NOMO-1 treated with dmso at 0.1 percent for 144 hours (cell line): ENCODE data around the gene HOXB8.

ENCODE experiments used
- DNase-seq: peaks from one replicate; lab custom pipeline; 2025; ENCODE audit not compliant: unreplicated experiment; lab: John Stamatoyannopoulos, UW

HOXB8 gene

DNA sequence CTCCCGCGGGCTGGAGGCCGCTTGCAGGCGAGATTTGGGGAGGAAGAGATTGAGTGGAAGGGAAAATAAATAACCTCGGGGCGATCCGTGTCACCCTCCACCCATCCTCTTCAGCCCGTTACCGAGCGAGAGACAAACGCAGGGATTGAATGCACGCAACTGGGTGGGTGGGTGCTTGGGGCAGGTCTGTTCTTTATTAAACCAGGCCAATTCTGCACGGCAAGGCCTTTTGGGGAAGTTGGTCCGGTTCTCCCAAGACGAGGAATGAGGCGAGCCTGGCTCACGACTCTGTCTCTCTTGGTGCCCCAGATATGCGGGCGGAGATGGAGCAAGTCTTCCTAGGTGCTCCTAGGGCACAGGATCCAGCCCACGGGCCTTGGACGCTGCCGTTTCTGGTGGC is 3.9 kb downstream of the HOXB8 start:
- DNase-seq = no peak

- DNase-seq = no peak
These were observed 4.5 kb downstream of the HOXB8 start, which contains the start of gene HOXB7 for GRCh38 chr17:48610282-48611211. Gene HOXB7 (minus strand): TSS chr17:48611017. CDS start chr17:48610918, 99 bp downstream.

DNA sequence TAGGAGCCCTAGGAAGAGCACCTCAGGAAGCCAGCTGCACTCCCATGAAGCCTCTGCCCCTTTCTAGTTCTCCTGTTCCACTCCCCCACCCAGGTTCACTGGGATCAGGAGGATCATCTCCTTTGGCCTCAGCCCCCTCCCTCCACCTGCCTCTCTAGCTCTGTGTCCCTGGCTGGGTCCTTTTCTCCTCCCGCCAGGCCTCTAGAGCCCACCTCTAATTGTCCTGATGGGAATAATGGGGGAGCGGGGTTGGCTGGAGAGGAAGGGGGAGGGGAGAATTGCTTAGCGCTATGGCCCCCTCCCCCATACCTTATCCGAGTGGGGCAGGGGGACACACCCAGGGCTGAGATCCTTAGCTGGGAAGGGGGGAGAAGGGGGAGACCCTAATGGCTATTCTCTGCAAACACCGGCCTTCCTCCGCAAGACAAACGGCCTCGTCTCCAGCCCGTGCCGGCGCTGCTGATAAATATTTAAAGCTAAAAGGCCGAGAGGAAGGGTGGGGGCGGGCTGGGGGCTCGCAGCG is 5.3 kb downstream of the HOXB8 start:
- DNase-seq = no peak

DNA sequence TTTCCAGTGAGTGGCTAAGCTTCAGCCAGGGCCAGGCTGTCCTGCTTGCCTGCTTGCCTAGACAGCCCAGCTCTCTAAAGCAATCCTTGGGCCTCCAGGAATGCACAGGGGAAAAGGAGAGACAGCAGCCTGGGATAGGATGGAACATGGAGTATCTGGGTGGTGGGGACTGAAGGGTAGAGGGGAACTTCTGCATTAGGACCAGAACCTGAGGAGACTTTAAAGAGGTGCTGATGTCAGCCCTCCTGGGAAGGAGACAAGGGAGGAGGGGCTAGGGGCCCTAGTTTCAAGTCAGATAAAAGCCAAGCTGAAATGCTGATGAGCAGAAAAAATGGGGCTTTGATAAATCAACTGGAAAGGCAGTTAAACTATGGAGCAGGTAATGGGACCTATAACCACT is 6.1 kb downstream of the HOXB8 start:
- DNase-seq = no peak

GRCh38 chr17:48608494-48608834 is 6.6 kb downstream of the HOXB8 start:
- no peak for DNase-seq

DNA sequence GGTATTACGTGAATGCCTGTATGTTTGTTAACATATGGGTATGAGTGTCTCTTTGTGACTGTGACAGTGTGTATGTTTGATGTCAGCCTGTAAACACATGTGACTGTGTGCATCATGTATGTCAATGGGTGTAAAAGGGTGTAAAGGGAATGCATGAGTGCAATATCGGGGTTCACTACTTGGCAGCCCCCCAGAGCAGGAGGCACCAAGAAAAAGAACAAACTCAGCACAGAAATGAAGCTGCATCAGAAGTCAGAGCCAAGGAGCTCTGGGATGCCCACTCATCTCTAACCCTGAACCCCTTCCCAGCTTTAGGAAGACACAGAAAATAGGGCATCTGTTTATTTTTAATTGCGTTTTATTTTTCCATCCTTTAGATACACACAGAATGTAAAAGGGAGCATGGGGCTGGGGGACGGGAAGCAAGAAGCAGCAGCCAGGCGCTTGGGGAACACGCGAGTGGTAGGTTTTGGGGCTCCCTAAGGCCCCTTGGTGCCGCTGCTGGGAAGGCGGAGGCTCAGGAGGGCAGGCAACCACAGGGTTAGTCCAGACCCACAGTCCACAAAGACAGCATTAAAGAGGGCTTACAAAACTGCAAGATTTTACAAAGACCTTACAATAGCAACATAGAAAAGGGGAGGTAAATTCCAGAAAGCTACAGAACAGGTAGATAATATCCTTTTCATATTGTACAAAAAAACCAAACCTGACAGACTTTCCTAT is 8.0 kb downstream of the HOXB8 start:
- DNase-seq = no peak

DNA sequence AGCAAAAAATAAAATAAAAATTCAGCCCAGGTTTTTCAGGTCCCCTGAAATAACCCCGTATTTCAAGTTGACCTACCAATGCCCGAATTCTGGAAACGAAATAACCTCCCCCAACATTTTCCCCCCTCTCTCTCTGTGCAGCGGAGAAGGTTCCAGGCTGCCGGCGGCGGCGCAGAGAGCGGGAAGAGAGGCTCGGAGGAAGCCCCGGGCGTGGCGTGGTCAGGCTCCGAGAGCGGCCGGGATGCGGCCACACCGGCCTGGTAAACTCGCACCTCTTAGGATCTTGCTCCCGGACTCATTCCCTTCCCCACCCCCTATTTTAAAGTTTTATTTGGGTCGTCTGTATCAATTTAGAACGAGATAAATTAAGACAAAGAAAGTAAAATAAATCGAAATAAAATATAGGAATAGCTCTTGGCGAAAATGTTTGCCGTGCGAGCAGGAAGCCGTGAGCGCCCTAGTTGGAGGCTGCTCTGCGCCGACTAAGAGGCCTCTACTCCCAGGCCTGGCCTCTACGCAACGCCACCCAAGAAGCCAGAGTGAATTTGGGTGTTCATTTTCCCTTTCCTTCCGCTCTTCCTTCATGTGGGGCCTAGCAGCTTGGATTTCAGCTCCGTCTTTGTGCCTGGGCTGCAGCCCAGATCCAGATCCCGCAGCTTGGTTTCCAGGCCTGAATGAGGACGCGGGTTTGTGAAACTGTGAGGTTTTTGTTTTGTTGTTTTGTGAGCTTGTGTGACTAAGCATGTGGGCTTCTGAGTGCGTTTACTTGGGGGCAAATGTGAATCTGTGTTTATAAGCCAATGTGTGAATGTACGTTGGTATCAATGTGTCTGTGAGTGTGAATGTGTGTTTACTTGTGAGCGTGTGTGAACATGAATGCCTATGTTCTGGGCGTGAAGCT is 8.9 kb downstream of the HOXB8 start:
- DNase-seq = no peak

GRCh38 chr17:48605409-48605919 is 9.6 kb downstream of the HOXB8 start:
- no peak for DNase-seq

DNA sequence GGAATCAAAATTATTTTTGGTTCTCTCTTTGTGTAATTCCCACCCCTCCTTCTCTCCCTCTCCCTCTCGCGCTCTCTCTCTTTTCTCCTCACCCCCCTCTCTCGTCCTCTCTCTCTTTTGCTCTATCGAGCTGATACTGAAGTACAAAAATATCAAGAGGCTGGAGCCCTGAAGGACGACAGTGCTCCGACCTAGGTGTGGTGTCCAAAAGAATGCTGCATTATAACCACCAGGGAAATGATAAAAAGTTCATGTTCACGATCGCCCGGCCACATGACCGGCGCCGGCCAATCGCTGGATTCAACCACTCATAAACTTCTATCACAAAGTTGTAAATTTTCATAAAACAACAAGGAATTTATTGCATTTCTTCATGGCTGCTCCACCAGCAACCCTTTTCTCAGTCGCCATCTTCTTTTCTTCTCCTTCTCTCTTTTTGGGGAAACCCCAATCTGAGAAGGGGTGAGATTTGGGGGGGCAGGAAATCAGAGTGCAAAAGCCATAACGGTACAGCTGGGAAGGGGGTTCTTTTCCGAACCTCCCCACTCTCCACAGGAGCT is 10.2 kb downstream of the HOXB8 start, which contains the start of gene HOXB6:
HOXB6 (minus strand) TSS at position 217 of the 560 bp plus-strand sequence. CDS start 6,836 bp downstream, outside the sequence.
- no peak for DNase-seq

DNA sequence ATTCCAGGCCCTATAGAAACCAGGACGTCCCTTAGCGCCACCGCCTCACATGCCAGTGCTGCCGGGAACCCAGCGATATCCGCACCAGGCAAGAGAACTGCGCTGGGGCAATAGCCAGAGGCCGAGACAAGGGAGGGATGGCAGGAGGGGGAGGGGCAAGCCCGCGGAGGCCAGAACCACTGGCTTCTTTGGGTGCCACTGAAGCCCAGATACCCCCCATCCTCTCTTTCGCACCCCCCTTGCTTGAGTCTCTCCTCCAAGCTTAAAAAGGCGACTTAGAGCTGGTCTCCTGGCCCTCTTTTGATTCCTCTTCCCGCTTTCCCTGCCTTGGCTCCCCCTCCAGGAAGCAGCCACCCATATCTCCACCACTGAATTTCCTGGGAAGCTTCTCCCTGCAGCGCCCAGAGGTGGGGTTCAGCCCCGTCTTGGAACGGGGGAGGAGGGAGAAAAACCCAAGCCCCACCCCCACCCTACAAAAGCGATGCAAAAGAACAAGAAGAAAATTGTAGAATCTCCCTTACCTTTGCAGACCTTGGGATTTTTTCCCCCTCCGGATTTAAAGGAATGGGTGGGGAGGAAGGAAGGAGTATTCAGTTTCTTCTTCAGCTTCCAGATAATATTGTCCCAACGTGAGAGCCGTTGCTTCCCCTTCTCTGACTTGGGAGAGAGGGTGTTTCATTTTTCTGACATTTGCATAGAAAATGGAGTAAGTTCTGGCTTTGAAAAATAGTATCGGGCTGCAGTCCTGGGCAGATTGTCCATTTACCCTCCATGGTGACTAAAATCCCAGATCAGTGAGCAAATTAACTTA is 10.9 kb downstream of the HOXB8 start:
- DNase-seq = no peak

DNA sequence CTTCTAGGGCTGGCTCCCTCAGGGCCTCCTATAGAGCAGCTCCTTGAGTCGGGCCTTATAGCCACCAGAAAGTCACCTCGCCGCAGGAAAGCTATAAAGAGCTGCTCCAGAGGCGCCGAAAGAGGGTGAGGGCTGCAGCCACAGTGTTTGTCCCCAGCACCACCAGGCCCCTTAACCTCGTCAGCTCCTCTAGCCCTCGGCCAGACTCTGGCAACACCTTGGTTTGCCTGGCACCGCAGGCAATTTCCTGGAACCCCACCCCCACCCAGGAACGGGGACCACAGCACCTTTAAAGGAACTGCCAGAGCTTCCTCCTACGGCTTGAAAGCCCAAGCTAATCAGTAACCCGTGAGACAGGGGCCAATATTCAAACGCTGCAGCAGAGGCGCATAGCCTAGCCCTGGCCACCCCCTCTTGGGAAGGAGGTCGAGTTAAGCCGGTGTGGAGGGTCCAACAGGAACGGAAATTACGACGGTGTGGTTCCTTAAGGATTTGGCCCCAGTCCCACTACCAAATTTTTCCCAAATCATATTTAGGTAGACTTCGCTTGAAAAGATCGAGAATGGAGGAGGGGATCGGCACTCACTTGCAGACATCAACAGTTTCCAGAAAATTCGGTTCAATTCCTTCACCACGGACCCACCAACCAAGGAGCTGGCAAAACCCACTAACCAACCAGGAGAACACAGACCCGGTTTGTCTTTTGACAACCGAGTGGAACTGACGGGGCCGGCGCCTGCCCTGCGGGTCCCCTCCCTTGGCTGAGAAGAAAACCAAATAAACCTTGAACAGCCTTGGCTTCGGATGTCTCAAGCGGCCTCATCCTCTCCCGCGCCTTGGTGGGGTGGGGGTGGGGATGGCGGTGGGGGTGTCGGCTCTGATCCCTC is 13.3 kb downstream of the HOXB8 start:
- no peak for DNase-seq

DNA sequence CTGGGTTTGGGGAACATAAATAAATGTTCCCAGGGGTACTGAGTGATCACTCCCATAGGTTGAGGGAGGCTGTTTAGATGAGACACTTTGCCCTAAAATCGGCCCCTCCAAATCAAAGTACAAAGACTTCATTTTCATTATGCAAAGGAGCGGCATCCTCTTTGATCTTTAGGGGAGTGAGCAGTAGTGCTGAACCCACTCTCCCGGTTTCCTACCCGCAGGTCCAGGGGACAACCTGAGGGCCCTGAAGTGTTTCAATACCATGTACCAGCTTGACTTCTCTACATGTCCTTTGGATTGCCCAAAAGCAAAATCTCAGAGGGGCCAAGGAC is 13.9 kb downstream of the HOXB8 start:
- no peak for DNase-seq

GRCh38 chr17:48600244-48601098 is 14.6 kb downstream of the HOXB8 start:
- DNase-seq = no peak

DNA sequence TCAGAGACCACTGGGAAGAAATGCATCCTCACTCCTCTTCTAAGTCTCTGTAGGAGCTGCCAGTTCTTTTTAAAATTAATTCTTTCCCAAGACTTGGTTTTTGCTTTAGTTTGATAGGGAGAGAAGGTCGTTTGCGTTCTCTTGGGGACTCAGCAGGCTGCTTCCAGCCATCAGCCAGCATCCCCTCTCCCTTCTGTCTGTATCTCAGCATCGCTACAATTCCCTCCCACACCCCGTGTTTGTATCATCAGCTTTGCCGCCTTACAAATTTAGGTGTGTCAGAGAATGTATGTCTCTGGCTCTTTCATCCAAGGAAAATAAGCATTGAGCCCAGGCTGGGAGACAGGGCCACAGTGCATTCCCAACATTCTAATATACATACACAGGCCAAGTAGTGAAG is 15.7 kb downstream of the HOXB8 start:
- DNase-seq = no peak

DNA sequence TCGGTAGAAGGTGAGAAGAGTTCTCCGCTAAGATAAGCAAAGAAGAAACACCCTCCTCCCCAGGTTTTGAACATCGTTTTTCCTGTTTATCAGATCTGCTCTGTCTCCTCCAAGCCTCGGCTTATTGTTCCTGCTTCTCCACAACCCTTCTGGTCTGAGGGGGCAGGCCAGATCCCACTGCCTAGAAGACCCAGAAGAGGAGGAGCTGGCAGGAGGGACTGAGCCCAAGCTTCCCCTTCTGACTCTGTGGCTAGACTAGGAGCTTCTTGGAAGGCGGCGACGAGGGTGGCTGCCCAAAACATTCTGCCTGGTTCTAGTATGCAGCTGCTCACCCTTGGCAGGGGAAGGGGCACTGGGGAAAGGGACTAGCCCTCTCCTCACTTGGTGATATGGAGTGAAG is 16.4 kb downstream of the HOXB8 start:
- DNase-seq = no peak

- DNase-seq = no peak
These were observed 17.1 kb downstream of the HOXB8 start for GRCh38 chr17:48597778-48598631.

DNA sequence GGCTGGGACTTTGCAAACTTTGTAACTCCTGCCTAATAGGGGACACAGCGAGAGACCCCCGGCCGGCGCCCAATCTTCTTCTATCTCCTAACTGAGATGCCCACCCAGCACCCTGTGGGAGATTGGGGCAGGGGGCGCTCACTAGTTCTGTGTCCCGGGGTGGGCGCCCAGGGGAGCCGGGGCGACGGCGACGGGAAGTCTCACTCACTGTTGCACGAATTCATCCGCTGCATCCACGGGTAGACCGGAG is 17.6 kb downstream of the HOXB8 start:
- DNase-seq = no peak
